HepG2 (cell line): ENCODE data around the gene ABAT. TPM values are rescaled to one million over a fixed set of nuclear protein-coding genes. Genes with fewer than 3 reads are reported as not detected.

Experiments used
- DNMT1 ChIP-seq: sonication (generic); formaldehyde crosslinking; IDR thresholded peaks from 2 replicates; pipeline ENCODE4 v1.5.1; 2020; ENCODE audit warnings: mild to moderate bottlenecking, missing genetic modification reagents
- FOXP1 ChIP-seq, 2 experiments: fragments of 450-650 bp in 1 of 2; IDR thresholded peaks; 2 replicates each; pipeline ENCODE4 v1.6.1; 2017 to 2018; ENCODE audit warnings: antibody characterized with exemption in 1 of 2
- HMG20A ChIP-seq: IDR thresholded peaks from 2 replicates; pipeline ENCODE4 v1.6.1; 2016; ENCODE audit warnings: borderline replicate concordance
- PHF21A ChIP-seq: sonication (generic); formaldehyde crosslinking; IDR thresholded peaks from 2 replicates; pipeline ENCODE4 v1.5.0; 2020; ENCODE audit warnings: mild to moderate bottlenecking, missing genetic modification reagents
- PPARG ChIP-seq: conservative IDR thresholded peaks from 2 replicates; pipeline ENCODE4 v1.6.1; 2016; ENCODE audit warnings: missing biosample characterization, missing genetic modification reagents
- THYN1 ChIP-seq: sonication (generic); formaldehyde crosslinking; IDR thresholded peaks from 2 replicates; pipeline ENCODE4 v1.8.1; 2023; ENCODE audit warnings: low read depth, mild to moderate bottlenecking, moderate library complexity, missing genetic modification reagents, borderline replicate concordance
- ZBTB21 ChIP-seq: sonication (generic); formaldehyde crosslinking; IDR thresholded peaks from 2 replicates; pipeline ENCODE4 v1.4.0; 2020; ENCODE audit warnings: missing genetic modification reagents
- ZNF10 ChIP-seq: sonication (generic); formaldehyde crosslinking; IDR thresholded peaks from 2 replicates; pipeline ENCODE4 v1.4.0; 2020; ENCODE audit warnings: mild to moderate bottlenecking, low read depth, missing genetic modification reagents, borderline replicate concordance
- ZNF230 ChIP-seq: sonication (generic); formaldehyde crosslinking; IDR thresholded peaks from 2 replicates; pipeline ENCODE4 v1.4.0; 2020; ENCODE audit warnings: mild to moderate bottlenecking, missing genetic modification reagents
- ZNF232 ChIP-seq: sonication (generic); formaldehyde crosslinking; IDR thresholded peaks from 2 replicates; pipeline ENCODE4 v1.4.0; 2020; ENCODE audit warnings: missing genetic modification reagents, borderline replicate concordance
- ZNF335 ChIP-seq: sonication (generic); formaldehyde crosslinking; IDR thresholded peaks from 2 replicates; pipeline ENCODE4 v1.4.0; 2020; ENCODE audit warnings: missing genetic modification reagents
- ZNF460 ChIP-seq: sonication (generic); formaldehyde crosslinking; IDR thresholded peaks from 2 replicates; pipeline ENCODE4 v1.5.1; 2020; ENCODE audit warnings: missing genetic modification reagents, mild to moderate bottlenecking, borderline replicate concordance
- ZNF501 ChIP-seq: sonication (generic); formaldehyde crosslinking; IDR thresholded peaks from 2 replicates; pipeline ENCODE4 v1.5.1; 2020; ENCODE audit warnings: mild to moderate bottlenecking, moderate library complexity, missing genetic modification reagents
- ZNF577 ChIP-seq: sonication (generic); formaldehyde crosslinking; IDR thresholded peaks from 2 replicates; pipeline ENCODE4 v1.4.0; 2020; ENCODE audit warnings: mild to moderate bottlenecking, low read depth, missing genetic modification reagents, borderline replicate concordance
- ZNF746 ChIP-seq: sonication (generic); formaldehyde crosslinking; IDR thresholded peaks from 2 replicates; pipeline ENCODE4 v1.8.0; 2022; ENCODE audit warnings: mild to moderate bottlenecking, missing genetic modification reagents
- ZNF784 ChIP-seq: sonication (generic); formaldehyde crosslinking; IDR thresholded peaks from 2 replicates; pipeline ENCODE4 v1.5.1; 2020; ENCODE audit warnings: missing genetic modification reagents, mild to moderate bottlenecking, borderline replicate concordance
- ZNF790 ChIP-seq: sonication (generic); formaldehyde crosslinking; IDR thresholded peaks from 2 replicates; pipeline ENCODE4 v1.8.0; 2022; ENCODE audit warnings: missing genetic modification reagents, mild to moderate bottlenecking, borderline replicate concordance
- polyA plus RNA-seq, 8 experiments: library from polyadenylated mRNA; depleted of rRNA in 3 of 8; stranded (reverse) in 7 of 8; unstranded in 1 of 8; fragments of >200 nt; fragmentation: Illumina TruSeq in 4 of 8; extraction: Trizol in 4 of 8; gene quantifications; 2 replicates each; pipeline versions ENCODE4 v1.2.1 to v1.2.3, GENCODE V29; 2011 to 2016; ENCODE audit warnings: low read depth in 4 of 8, missing spikeins in 1 of 8, mixed read lengths in 1 of 8; ENCODE audit not compliant: insufficient read depth in 1 of 8
- total RNA-seq, 5 experiments: library from RNA; depleted of rRNA; stranded (reverse); fragments of >200 nt; fragmentation: Illumina TruSeq; extraction: Trizol; gene quantifications; 2 replicates each; pipeline ENCODE4 v1.2.3, GENCODE V29; 2016; ENCODE audit warnings: low read depth in 1 of 5
- TF ChIP-seq, protein P1 (sequence below): sonication (generic); formaldehyde crosslinking; conservative IDR thresholded peaks from 2 replicates; pipeline ENCODE4 v1.4.0; 2020; ENCODE audit warnings: mild to moderate bottlenecking, missing genetic modification reagents, moderate library complexity
- TF ChIP-seq, protein P2 (sequence below): sonication (generic); formaldehyde crosslinking; IDR thresholded peaks from 2 replicates; pipeline ENCODE4 v1.4.0; 2020; ENCODE audit warnings: missing genetic modification reagents, low read depth, mild to moderate bottlenecking, borderline replicate concordance
- TF ChIP-seq, protein P3 (sequence below): sonication (generic); formaldehyde crosslinking; IDR thresholded peaks from 2 replicates; pipeline ENCODE4 v1.5.0; 2020; ENCODE audit warnings: missing genetic modification reagents, mild to moderate bottlenecking, borderline replicate concordance
- TF ChIP-seq, protein P4 (sequence below): IDR thresholded peaks from 2 replicates; pipeline ENCODE4 v1.6.1; 2018; ENCODE audit warnings: missing genetic modification reagents

The ABAT gene
- total and polyA plus RNA-seq, 2 of the 13 experiments (the other 11 are each of a cell fraction or from before 2014, with no cell fraction given) = 47.6 to 97.3 TPM

- TF ChIP-seq, protein P1, sequence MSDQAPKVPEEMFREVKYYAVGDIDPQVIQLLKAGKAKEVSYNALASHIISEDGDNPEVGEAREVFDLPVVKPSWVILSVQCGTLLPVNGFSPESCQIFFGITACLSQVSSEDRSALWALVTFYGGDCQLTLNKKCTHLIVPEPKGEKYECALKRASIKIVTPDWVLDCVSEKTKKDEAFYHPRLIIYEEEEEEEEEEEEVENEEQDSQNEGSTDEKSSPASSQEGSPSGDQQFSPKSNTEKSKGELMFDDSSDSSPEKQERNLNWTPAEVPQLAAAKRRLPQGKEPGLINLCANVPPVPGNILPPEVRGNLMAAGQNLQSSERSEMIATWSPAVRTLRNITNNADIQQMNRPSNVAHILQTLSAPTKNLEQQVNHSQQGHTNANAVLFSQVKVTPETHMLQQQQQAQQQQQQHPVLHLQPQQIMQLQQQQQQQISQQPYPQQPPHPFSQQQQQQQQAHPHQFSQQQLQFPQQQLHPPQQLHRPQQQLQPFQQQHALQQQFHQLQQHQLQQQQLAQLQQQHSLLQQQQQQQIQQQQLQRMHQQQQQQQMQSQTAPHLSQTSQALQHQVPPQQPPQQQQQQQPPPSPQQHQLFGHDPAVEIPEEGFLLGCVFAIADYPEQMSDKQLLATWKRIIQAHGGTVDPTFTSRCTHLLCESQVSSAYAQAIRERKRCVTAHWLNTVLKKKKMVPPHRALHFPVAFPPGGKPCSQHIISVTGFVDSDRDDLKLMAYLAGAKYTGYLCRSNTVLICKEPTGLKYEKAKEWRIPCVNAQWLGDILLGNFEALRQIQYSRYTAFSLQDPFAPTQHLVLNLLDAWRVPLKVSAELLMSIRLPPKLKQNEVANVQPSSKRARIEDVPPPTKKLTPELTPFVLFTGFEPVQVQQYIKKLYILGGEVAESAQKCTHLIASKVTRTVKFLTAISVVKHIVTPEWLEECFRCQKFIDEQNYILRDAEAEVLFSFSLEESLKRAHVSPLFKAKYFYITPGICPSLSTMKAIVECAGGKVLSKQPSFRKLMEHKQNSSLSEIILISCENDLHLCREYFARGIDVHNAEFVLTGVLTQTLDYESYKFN = no peak
- TF ChIP-seq FOXP1 (IDR thresholded peaks at IDR 0.05) (no peak), FOXP1 (CRISPR knock-in tag; IDR thresholded peaks at IDR 0.05) (no peak), ZNF784 (CRISPR knock-in tag) (no peak), ZNF746 (CRISPR knock-in tag) (no peak), ZNF577 (CRISPR knock-in tag) (no peak), ZNF460 (CRISPR knock-in tag) (no peak), ZNF230 (no peak; the same call in 1 of the 2 replicates), THYN1 (CRISPR knock-in tag) (no peak), ZNF10 (CRISPR knock-in tag) (no peak), ZNF232 (CRISPR knock-in tag) (no peak), ZBTB21 (CRISPR knock-in tag) (no peak), HMG20A (CRISPR knock-in tag) (no peak), PPARG (CRISPR knock-in tag) (no peak), ZNF501 (CRISPR knock-in tag) (0 out of 2 replicates have a peak, but pooled peaks have one; percentile 50), ZNF335 (no peak), PHF21A (CRISPR knock-in tag) (no peak), ZNF790 (CRISPR knock-in tag) (no peak), DNMT1 (no peak; the same call in 1 of the 2 replicates)
- TF ChIP-seq, protein P2, sequence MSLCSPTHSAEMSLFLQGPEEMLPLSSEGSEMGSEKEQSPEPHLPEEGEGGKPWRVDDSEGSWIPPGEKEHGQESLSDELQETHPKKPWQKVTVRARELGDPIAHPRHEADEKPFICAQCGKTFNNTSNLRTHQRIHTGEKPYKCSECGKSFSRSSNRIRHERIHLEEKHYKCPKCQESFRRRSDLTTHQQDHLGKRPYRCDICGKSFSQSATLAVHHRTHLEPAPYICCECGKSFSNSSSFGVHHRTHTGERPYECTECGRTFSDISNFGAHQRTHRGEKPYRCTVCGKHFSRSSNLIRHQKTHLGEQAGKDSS = no peak
- TF ChIP-seq, protein P3, sequence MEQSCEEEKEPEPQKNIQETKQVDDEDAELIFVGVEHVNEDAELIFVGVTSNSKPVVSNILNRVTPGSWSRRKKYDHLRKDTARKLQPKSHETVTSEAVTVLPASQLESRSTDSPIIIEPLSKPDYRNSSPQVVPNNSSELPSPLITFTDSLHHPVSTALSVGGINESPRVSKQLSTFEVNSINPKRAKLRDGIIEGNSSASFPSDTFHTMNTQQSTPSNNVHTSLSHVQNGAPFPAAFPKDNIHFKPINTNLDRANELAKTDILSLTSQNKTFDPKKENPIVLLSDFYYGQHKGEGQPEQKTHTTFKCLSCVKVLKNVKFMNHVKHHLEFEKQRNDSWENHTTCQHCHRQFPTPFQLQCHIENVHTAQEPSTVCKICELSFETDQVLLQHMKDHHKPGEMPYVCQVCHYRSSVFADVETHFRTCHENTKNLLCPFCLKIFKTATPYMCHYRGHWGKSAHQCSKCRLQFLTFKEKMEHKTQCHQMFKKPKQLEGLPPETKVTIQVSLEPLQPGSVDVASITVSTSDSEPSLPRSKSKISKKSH (CRISPR knock-in tag) = peak; percentile 64; the same call in 1 of the 2 replicates
- TF ChIP-seq, protein P4, sequence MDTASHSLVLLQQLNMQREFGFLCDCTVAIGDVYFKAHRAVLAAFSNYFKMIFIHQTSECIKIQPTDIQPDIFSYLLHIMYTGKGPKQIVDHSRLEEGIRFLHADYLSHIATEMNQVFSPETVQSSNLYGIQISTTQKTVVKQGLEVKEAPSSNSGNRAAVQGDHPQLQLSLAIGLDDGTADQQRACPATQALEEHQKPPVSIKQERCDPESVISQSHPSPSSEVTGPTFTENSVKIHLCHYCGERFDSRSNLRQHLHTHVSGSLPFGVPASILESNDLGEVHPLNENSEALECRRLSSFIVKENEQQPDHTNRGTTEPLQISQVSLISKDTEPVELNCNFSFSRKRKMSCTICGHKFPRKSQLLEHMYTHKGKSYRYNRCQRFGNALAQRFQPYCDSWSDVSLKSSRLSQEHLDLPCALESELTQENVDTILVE (CRISPR knock-in tag) = no peak
Observed at GRCh38 chr16:8660841-8661301, 13.5 kb upstream of the ABAT start (continued).
